Inflammatory macrophage treated with lipopolysaccharide for 1 hour (primary cell): ENCODE measurements around the gene ACOT12.
A peak's percentile ranks its signal among the peaks of the same experiment; 100 is the strongest.
"Not testable (repeated sequence)": the region's sequence is repeated elsewhere in the genome, so short reads cannot be mapped to it uniquely, and the experiment has no call there.

ENCODE experiments used
- DNase-seq, 2 donors: peaks; one replicate each; pipeline ENCODE4 v3.0.0-alpha.2; 2020 to 2022

Gene ACOT12

GRCh38 chr5:81398741-81399140 lies 4.8 kb upstream of the ACOT12 start:
- peak; percentile 59 to 77 for DNase-seq

GRCh38 chr5:81397176-81397575 lies 3.2 kb upstream of the ACOT12 start:
- DNase-seq: no peak

DNA sequence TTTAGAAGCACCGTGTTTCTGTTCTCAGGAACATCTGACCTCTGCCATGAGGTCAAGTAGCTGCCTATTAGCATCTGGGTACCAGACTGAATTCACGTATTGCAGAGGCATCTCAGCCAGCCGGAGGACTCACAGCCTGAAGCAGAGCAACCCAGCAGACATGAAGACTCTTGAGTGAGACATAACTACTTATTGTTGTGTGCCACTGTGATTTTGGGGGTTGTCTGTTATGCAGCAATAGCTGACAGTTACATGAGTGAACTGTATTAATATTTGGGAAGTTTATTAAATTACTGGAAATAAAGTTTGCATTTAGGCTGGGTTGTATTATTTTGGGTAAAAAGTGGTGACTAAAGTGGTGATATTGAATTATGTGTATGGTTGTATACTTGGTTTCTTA lies 1.3 kb upstream of the ACOT12 start:
- no peak for DNase-seq

DNA sequence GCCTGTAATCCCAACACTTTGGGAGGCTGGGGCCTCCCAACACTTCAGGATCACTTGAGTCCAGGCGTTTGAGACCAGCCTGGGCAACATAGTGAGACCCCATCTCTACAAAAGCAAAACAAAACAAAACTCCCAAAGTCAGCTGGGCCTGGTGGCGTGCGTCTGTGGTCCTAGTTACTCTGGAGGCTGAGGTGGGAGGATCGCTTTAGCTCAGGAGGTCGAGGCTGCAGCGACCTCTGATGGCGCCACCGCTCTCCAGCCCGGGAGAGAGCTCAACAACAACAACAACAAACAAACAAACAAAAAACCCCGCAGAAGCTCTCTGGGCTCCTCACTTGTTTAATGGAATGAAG lies 528 bp downstream of the ACOT12 start:
- DNase-seq: no peak

DNA sequence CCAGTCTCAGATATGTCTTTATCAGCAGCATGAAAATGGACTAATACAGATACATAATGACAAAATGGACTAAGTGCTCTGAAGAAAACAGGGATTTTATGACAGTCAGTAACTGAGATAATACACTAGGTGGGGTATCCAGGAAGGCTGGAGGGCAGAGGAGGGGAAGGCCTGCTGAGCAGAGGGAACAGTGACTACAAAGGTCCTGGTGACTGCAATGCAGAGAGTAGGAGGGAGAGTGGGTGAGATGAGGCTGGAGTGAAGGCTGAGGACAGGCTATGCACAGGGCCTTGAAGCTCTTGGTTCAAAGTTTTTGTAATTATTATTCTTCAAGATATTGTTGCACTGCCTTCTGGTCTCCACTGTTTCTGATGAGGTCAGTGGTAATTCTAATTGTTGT lies 4.9 kb downstream of the ACOT12 start:
- DNase-seq: peak in 1 of 2 donors; percentile 24

GRCh38 chr5:81388169-81388568 lies 5.8 kb downstream of the ACOT12 start:
- DNase-seq: no peak

- DNase-seq: no peak
Observed at GRCh38 chr5:81383867-81384266, 10.1 kb downstream of the ACOT12 start.

- no peak for DNase-seq
Observed at GRCh38 chr5:81371354-81371876, 22.5 kb downstream of the ACOT12 start.

DNA sequence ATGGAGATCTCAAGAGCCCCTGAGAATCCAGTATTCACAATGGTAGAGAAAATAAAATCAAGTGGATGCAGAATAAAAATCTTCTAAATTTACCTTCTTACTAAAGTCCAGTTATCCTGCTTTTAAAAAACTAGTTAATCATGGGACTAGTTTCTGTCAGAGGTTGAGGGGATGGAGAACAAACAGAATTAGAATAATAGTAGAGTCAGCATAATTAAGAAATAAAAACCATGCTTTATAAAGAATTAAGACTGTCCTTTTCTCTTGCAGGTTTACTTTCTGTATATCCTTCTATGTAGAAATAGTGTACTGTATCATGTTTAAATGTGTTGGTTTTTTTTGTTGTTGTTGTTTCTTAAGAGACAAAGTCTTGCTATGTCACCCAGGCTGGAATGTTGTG lies 23.0 kb downstream of the ACOT12 start:
- no peak for DNase-seq

GRCh38 chr5:81365541-81365940 lies 28.4 kb downstream of the ACOT12 start:
- no peak for DNase-seq

DNA sequence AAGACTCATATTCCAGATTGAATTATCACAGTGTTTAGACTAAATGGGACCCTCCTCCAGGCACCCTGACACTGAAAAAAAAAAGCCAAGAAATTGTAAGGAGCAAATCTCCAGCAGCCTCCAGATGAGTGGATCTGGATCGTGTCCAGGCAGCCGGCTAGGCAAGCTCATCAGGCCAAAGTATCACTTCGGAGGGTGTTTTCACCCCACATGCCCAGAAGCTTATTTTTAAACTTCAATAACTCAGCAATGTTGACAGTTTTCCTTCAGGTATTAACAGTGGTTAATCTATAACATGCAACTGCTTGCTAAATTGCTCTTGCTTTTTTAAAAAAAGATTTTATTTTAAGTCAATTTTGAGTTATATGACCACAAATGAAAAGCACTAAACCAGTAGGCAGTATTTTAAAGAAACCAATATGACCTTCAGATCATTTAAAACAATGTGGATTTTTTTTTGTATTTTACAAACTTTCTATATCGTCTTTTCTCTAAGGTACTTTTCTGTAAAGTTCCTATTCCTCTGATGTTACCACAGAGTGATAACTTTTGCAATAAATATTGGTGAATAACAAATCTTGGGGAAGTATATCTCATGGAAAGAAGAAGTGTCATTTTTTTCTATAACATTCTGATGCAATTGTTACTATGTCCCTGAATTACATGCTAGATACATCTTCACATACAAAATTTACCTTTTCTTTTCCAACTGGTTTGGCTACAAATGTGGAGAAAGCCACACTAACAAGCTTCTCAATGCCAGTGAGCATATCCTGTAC lies 30.7 kb downstream of the ACOT12 start:
- peak; percentile 72 to 88 for DNase-seq

GRCh38 chr5:81361600-81361999 lies 32.3 kb downstream of the ACOT12 start:
- DNase-seq: no peak

- DNase-seq: no peak
Observed at GRCh38 chr5:81360640-81361039, 33.3 kb downstream of the ACOT12 start.

- DNase-seq: no peak
Observed at GRCh38 chr5:81359881-81360280, 34.1 kb downstream of the ACOT12 start.

- DNase-seq: no peak
Observed at GRCh38 chr5:81359108-81359507, 34.8 kb downstream of the ACOT12 start.

GRCh38 chr5:81355291-81356251 lies 38.4 kb downstream of the ACOT12 start:
- no peak for DNase-seq

- no peak for DNase-seq
Observed at GRCh38 chr5:81354093-81354492, 39.8 kb downstream of the ACOT12 start.

- DNase-seq: no peak
Observed at GRCh38 chr5:81353189-81353588, 40.7 kb downstream of the ACOT12 start.

GRCh38 chr5:81350507-81350906 lies 43.4 kb downstream of the ACOT12 start:
- DNase-seq: no peak

DNA sequence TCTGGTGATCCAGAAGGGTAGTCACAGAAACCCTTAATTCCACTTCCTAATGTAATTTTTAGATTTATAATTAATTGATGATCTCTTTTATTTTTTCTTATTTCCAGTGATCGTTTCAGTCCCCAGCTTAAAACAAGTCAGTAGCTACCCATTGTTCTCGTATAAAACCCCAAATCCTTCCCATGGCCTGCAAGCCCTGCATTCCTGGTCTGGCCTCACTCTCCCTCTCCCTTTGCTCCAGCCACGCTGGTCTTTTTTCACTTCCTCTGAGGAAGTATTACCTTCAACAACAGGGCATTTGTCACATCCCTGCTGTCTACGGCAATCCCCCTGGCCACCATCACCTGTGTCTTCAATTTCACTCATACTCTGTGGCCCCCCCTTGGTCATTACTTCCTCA lies 44.8 kb downstream of the ACOT12 start:
- DNase-seq: no peak

DNA sequence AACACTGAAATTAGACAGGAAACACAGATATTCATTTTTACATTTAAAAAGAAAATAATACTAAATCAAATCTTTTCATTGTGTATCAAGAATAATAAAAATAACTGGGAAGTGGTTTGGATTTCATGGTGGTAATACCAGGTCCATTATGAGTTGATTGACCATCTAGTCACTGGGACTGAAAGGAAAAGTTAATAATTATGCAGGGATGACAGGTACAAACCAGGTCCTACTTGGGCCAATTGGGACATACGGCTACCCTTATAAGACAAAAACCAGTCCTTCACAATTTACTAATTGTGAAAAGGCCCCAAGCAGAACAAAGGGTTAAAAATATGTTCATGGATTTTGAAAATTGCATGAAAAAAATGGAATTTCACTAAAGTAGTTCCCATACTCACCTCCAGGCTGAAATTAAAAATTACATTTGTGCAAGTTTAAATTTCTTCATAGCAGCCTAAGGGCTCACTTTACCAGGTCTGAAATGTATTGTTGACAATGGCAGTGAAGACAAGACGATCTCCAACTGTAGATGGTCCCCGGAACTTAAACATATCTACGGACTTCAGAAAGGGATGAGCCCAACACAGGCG lies 48.4 kb downstream of the ACOT12 start:
- DNase-seq: no peak

- no peak for DNase-seq
Observed at GRCh38 chr5:81344736-81345135, 49.2 kb downstream of the ACOT12 start.

DNA sequence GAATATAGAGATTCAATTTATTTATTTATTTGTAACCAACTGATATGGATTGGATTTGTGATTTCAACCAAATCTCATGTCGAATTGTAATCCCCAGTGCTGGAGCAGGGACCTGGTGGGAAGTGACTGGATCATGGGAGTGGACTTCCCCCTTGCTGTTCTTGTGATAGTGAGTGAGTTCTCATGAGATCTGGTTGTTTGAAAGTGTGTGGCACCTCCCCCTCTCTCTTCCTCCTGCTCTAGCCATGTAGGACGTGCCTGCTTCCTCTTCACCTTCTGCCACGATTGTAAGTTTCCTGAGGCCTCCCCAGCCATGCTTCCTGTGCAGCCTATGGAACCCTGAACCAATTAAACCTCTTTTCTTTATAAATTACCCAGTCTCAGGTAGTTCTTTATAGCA lies 55.7 kb downstream of the ACOT12 start:
- not testable (repeated sequence) for DNase-seq
